OCI-LY7 (cell line): ENCODE data around the gene EPS8L1. TPM values are rescaled to one million over a fixed set of nuclear protein-coding genes. Genes with fewer than 3 reads are reported as not detected.
A peak's percentile ranks its signal among the peaks of the same experiment; 100 is the strongest.

ENCODE experiments used
- BruUV-seq: library from RNA; stranded (reverse); fragments of 400-500 nt; replicated peaks from 2 replicates; lab custom pipeline; 2021; lab: Mats Ljungman, UMichigan
- CTCF ChIA-PET: fragments of 300-600 bp; sonication (Branson Sonifier 250); formaldehyde crosslinking; loops from one replicate; lab custom pipeline; 2022; ENCODE audit warnings: antibody characterized with exemption; ENCODE audit not compliant: unreplicated experiment; lab: Charles Lee
- POLR2A ChIA-PET: fragments of 300-600 bp; sonication (Branson Sonifier 250); formaldehyde crosslinking; loops from one replicate; lab custom pipeline; 2022; ENCODE audit warnings: antibody characterized with exemption; lab: Charles Lee
- DNase-seq: peaks from one replicate; pipeline ENCODE4 v3.0.0-alpha.2; 2015; ENCODE audit warnings: low spot score
- H2AFZ ChIP-seq: fragments of 200-600 bp; sonication (generic), shearing (Covaris generic); 2 replicates; pipeline ENCODE4 v1.6.1; 2014; ENCODE audit warnings: mild to moderate bottlenecking, antibody characterized with exemption, low read length, moderate library complexity
- H3K27ac ChIP-seq: fragments of 200-600 bp; sonication (generic); 2 replicates; pipeline ENCODE4 v1.5.1; 2014; ENCODE audit warnings: mixed run types, low read depth, mild to moderate bottlenecking, moderate library complexity, low read length, inconsistent platforms; ENCODE audit not compliant: poor library complexity, severe bottlenecking
- H3K36me3 ChIP-seq: fragments of 200-600 bp; sonication (generic); 2 replicates; pipeline ENCODE4 v1.6.1; 2014; ENCODE audit warnings: mild to moderate bottlenecking, antibody characterized with exemption, low read length, moderate library complexity, mixed read lengths; ENCODE audit not compliant: insufficient read depth
- H3K4me1 ChIP-seq: fragments of 200-600 bp; sonication (generic); 2 replicates; pipeline ENCODE4 v1.5.1; 2014; ENCODE audit warnings: mild to moderate bottlenecking, low read length; ENCODE audit not compliant: insufficient read depth, poor library complexity, severe bottlenecking
- H3K4me2 ChIP-seq: fragments of 200-600 bp; sonication (generic); 2 replicates; pipeline ENCODE4 v1.6.1; 2014; ENCODE audit warnings: mild to moderate bottlenecking, low read length
- H3K4me3 ChIP-seq: fragments of 200-600 bp; sonication (generic); 2 replicates; pipeline ENCODE4 v1.5.1; 2014; ENCODE audit warnings: mild to moderate bottlenecking, low read depth, low read length; ENCODE audit not compliant: poor library complexity, severe bottlenecking
- H3K79me2 ChIP-seq: fragments of 200-600 bp; sonication (generic); 2 replicates; pipeline ENCODE4 v1.6.1; 2016; ENCODE audit warnings: low read depth, mild to moderate bottlenecking, low read length, moderate library complexity, mixed read lengths; ENCODE audit not compliant: insufficient read depth
- H3K9me2 ChIP-seq: fragments of 200-600 bp; sonication (generic); 2 replicates; pipeline ENCODE4 v1.6.1; 2016; ENCODE audit warnings: mild to moderate bottlenecking, low read length, mixed read lengths; ENCODE audit not compliant: insufficient read depth
- H3K9me3 ChIP-seq: fragments of 200-600 bp; sonication (generic); 2 replicates; pipeline ENCODE4 v1.6.1; 2014; ENCODE audit warnings: mild to moderate bottlenecking, mixed run types, low read length, mixed read lengths
- H4K20me1 ChIP-seq: fragments of 200-600 bp; sonication (generic); 2 replicates; pipeline ENCODE4 v1.6.1; 2014; ENCODE audit warnings: mild to moderate bottlenecking, antibody characterized with exemption, low read length, moderate library complexity, mixed read lengths; ENCODE audit not compliant: insufficient read depth
- CTCF ChIP-seq: fragments of 200-600 bp; sonication (generic); conservative IDR thresholded peaks from 2 replicates; pipeline ENCODE4 v1.5.1; 2014; ENCODE audit warnings: mild to moderate bottlenecking, antibody characterized with exemption, low read length, moderate library complexity, mixed read lengths
- EZH2phosphoT487 ChIP-seq: fragments of 200-600 bp; sonication (generic); IDR thresholded peaks from 2 replicates; pipeline ENCODE4 v1.6.1; 2018; ENCODE audit warnings: low read depth, borderline replicate concordance, mild to moderate bottlenecking, mixed run types, antibody characterized with exemption, low read length, moderate library complexity, mixed read lengths
- intact Hi-C: fragments of 100-400 bp; cut with micrococcal nuclease; formaldehyde crosslinking; loops from one replicate; pipeline ENCODE4 v1.10.0; 2022; ENCODE audit not compliant: unreplicated experiment
- total RNA-seq, 2 experiments: library from RNA; depleted of rRNA in 1 of 2; stranded (reverse); fragments of >200 nt in 1 of 2; shearing (Covaris generic) in 1 of 2; gene quantifications; 2 replicates each; pipeline ENCODE4 v1.2.3, GENCODE V29; 2014 to 2022

Gene EPS8L1
- total RNA-seq, 2 experiments from 2014 or later, result 11.1 to 12.5 TPM

- no peak overlapping the region for H3K27ac ChIP-seq
- no peaks in the 10 kb centered on the region for H3K79me2 ChIP-seq
- ChIA-PET CTCF (no interaction called here), POLR2A (interaction anchor here (0.6 kb wide), 1 partner anchor 702 kb away, joined by 3 read pairs; no protein-coding TSS in a partner anchor)
- no TSS peak for BruUV-seq
- TF ChIP-seq EZH2phosphoT487, result no peak
- TF ChIP-seq CTCF, result no peak
- H3K36me3 ChIP-seq, result peaks cover under 1% of the 10 kb centered on the region; the same call in 1 of the 2 replicates
- DNase-seq, result no peak
- no peaks in the 10 kb centered on the region for H4K20me1 ChIP-seq
- H3K9me2 ChIP-seq, result no peaks in the 10 kb centered on the region
- intact Hi-C loops, result loop anchor here (2.0 kb wide), 2 partner anchors 51 to 85 kb away; partner anchors contain the start of gene DNAAF3
- peaks cover 20% of the 10 kb centered on the region for H3K4me1 ChIP-seq
- H3K9me3 ChIP-seq, result no peaks in the 10 kb centered on the region
- peak overlapping the region; percentile 89 for H3K4me2 ChIP-seq
- no peak overlapping the region for H2AFZ ChIP-seq
- H3K4me3 ChIP-seq, result peak overlapping the region; percentile 32
These were observed 6.0 kb downstream of the EPS8L1 start for GRCh38 chr19:55081770-55082019.

GRCh38 chr19:55082020-55082851 lies 6.6 kb downstream of the EPS8L1 start:
- no peak for TF ChIP-seq EZH2phosphoT487
- no peak for TF ChIP-seq CTCF
- CTCF ChIA-PET, result no interaction called here
- Histone ChIP-seq H3K79me2 (no peaks in the 10 kb centered on the region), H3K4me3 (peak overlapping the region; percentile 32), H3K27ac (no peak overlapping the region), H3K4me1 (peaks cover 20% of the 10 kb centered on the region), H3K9me2 (no peaks in the 10 kb centered on the region), H2AFZ (no peak overlapping the region), H3K4me2 (peak overlapping the region; percentile 89), H3K9me3 (no peaks in the 10 kb centered on the region), H3K36me3 (peaks cover 6% of the 10 kb centered on the region), H4K20me1 (no peaks in the 10 kb centered on the region)
- peak; percentile 79 for DNase-seq
- BruUV-seq, result no TSS peak
- POLR2A ChIA-PET, result interaction anchor here (0.6 kb wide), 1 partner anchor 703 kb away, joined by 3 read pairs; no protein-coding TSS in a partner anchor
- intact Hi-C loops, result no loop called here
